Loucy (cell line): ENCODE measurements around the gene MTR.

Source experiments
- H2AFZ ChIP-seq: fragments of 200-600 bp; sonication (generic); 2 replicates; pipeline ENCODE4 v1.6.0; 2016; ENCODE audit warnings: antibody characterized with exemption, mild to moderate bottlenecking, low read length, moderate library complexity
- H3F3A ChIP-seq: fragments of 200-600 bp; 2 replicates; pipeline ENCODE4 v1.6.0; 2016; ENCODE audit warnings: antibody characterized with exemption, low read depth, mild to moderate bottlenecking
- H3K27me3 ChIP-seq: fragments of 200-600 bp; sonication (generic); 2 replicates; pipeline ENCODE4 v1.6.1; 2014; ENCODE audit warnings: low read length, mild to moderate bottlenecking; ENCODE audit not compliant: insufficient read depth, poor library complexity, severe bottlenecking
- H3K36me3 ChIP-seq: fragments of 200-600 bp; sonication (generic); 2 replicates; pipeline ENCODE4 v1.6.1; 2016; ENCODE audit warnings: low read length; ENCODE audit not compliant: insufficient read depth
- H3K4me1 ChIP-seq: fragments of 200-600 bp; sonication (generic); 2 replicates; pipeline ENCODE4 v1.5.1; 2014; ENCODE audit warnings: low read length, mild to moderate bottlenecking; ENCODE audit not compliant: insufficient read depth, poor library complexity, severe bottlenecking
- H3K4me2 ChIP-seq: fragments of 200-600 bp; sonication (generic); 2 replicates; pipeline ENCODE4 v1.6.0; 2014; ENCODE audit warnings: antibody characterized with exemption, low read length, low read depth, mild to moderate bottlenecking; ENCODE audit not compliant: poor library complexity, severe bottlenecking
- H3K4me3 ChIP-seq: fragments of 200-600 bp; sonication (generic); 2 replicates; pipeline ENCODE4 v1.5.1; 2014; ENCODE audit warnings: low read length, mild to moderate bottlenecking, mixed read lengths; ENCODE audit not compliant: poor library complexity, severe bottlenecking
- H3K79me2 ChIP-seq: fragments of 200-600 bp; sonication (generic); 2 replicates; pipeline ENCODE4 v1.6.1; 2014; ENCODE audit warnings: low read length; ENCODE audit not compliant: insufficient read depth
- H3K9ac ChIP-seq: fragments of 200-600 bp; sonication (generic); 2 replicates; pipeline ENCODE4 v1.6.0; 2014; ENCODE audit warnings: mild to moderate bottlenecking, low read depth, low read length, moderate library complexity; ENCODE audit not compliant: poor library complexity, severe bottlenecking
- H3K9me2 ChIP-seq: fragments of 200-600 bp; sonication (generic); replicated peaks from 2 replicates; pipeline ENCODE4 v1.6.1; 2016; ENCODE audit warnings: low read depth, low read length, mixed read lengths
- H3K9me3 ChIP-seq: fragments of 200-600 bp; sonication (generic); 2 replicates; pipeline ENCODE4 v1.6.1; 2014; ENCODE audit warnings: mild to moderate bottlenecking, antibody characterized with exemption, low read length, low read depth; ENCODE audit not compliant: insufficient read depth
- H4K20me1 ChIP-seq: fragments of 200-600 bp; sonication (generic); 2 replicates; pipeline ENCODE4 v1.6.0; 2014; ENCODE audit warnings: antibody characterized with exemption, low read length, mild to moderate bottlenecking; ENCODE audit not compliant: insufficient read depth, poor library complexity, severe bottlenecking
- CTCF ChIP-seq: fragments of 200-600 bp; sonication (generic); conservative IDR thresholded peaks from 2 replicates; pipeline ENCODE4 v1.5.1; 2014; ENCODE audit warnings: mild to moderate bottlenecking, antibody characterized with exemption, low read length
- EZH2phosphoT487 ChIP-seq: fragments of 200-600 bp; IDR thresholded peaks from 2 replicates; pipeline ENCODE4 v1.6.1; 2018; ENCODE audit warnings: antibody characterized with exemption, mild to moderate bottlenecking, moderate library complexity, borderline replicate concordance

MTR gene

GRCh38 chr1:236860101-236860500, 65.0 kb downstream of the MTR start:
- Histone ChIP-seq H3K9me3 (no peaks in the 10 kb centered on the region), H3K4me2 (no peak overlapping the region), H3K4me3 (no peak overlapping the region), H3K9me2 (no peaks in the 10 kb centered on the region), H3K79me2 (no peaks in the 10 kb centered on the region), H3F3A (no peaks in the 10 kb centered on the region), H2AFZ (no peak overlapping the region), H3K9ac (no peak overlapping the region), H3K4me1 (no peaks in the 10 kb centered on the region), H3K36me3 (peaks cover 91% of the 10 kb centered on the region; the same call in 1 of the 2 replicates), H4K20me1 (no peaks in the 10 kb centered on the region), H3K27me3 (no peaks in the 10 kb centered on the region)
- TF ChIP-seq CTCF (no peak), EZH2phosphoT487 (no peak)

- H3K79me2 ChIP-seq = no peaks in the 10 kb centered on the region
- no peaks in the 10 kb centered on the region for H3K9me3 ChIP-seq
- H3K4me2 ChIP-seq = no peak overlapping the region
- no peaks in the 10 kb centered on the region for H3K4me1 ChIP-seq
- H3K4me3 ChIP-seq = no peak overlapping the region
- H3K9me2 ChIP-seq = no peaks in the 10 kb centered on the region
- no peak overlapping the region for H3K9ac ChIP-seq
- H4K20me1 ChIP-seq = no peaks in the 10 kb centered on the region
- TF ChIP-seq EZH2phosphoT487 = no peak
- TF ChIP-seq CTCF = no peak
- peaks cover 90% of the 10 kb centered on the region; the same call in 1 of the 2 replicates for H3K36me3 ChIP-seq
- no peaks in the 10 kb centered on the region for H3K27me3 ChIP-seq
- no peaks in the 10 kb centered on the region for H3F3A ChIP-seq
- H2AFZ ChIP-seq = no peak overlapping the region
Measured at GRCh38 chr1:236860674-236861073, 65.6 kb downstream of the MTR start.

- Histone ChIP-seq H3F3A (no peaks in the 10 kb centered on the region), H3K4me3 (no peak overlapping the region), H3K9me2 (no peaks in the 10 kb centered on the region), H3K79me2 (no peaks in the 10 kb centered on the region), H3K4me1 (no peaks in the 10 kb centered on the region), H3K27me3 (no peaks in the 10 kb centered on the region), H4K20me1 (no peaks in the 10 kb centered on the region), H3K9me3 (no peaks in the 10 kb centered on the region), H2AFZ (no peak overlapping the region), H3K4me2 (no peak overlapping the region), H3K9ac (no peak overlapping the region), H3K36me3 (peaks cover 94% of the 10 kb centered on the region; the same call in 1 of the 2 replicates)
- TF ChIP-seq CTCF (no peak), EZH2phosphoT487 (no peak)
Measured at GRCh38 chr1:236861560-236862218, 66.6 kb downstream of the MTR start.
